Progenitor cell of endocrine pancreas (in vitro differentiated cells): ENCODE data around the gene PNPLA3. TPM values are rescaled to one million over a fixed set of nuclear protein-coding genes. Genes with fewer than 3 reads are reported as not detected.

Experiments used
- DNase-seq: peaks from one replicate; pipeline ENCODE4 v3.0.0; 2021; ENCODE audit warnings: low spot score; ENCODE audit not compliant: unreplicated experiment
- H3K27ac Mint-ChIP-seq: 2 replicates; pipeline ENCODE4 v1.8.0; 2021; ENCODE audit warnings: mild to moderate bottlenecking, moderate library complexity, mixed read lengths
- H3K27me3 Mint-ChIP-seq: 2 replicates; pipeline ENCODE4 v1.8.0; 2021; ENCODE audit warnings: mixed read lengths
- H3K36me3 Mint-ChIP-seq: 2 replicates; pipeline ENCODE4 v1.8.0; 2022; ENCODE audit warnings: mixed read lengths; ENCODE audit not compliant: insufficient read depth
- H3K4me1 Mint-ChIP-seq: 2 replicates; pipeline ENCODE4 v1.8.0; 2021; ENCODE audit warnings: low read depth, mixed read lengths
- H3K4me3 Mint-ChIP-seq: 2 replicates; pipeline ENCODE4 v1.8.0; 2021; ENCODE audit warnings: low read depth, mild to moderate bottlenecking, moderate library complexity, mixed read lengths
- H3K9me3 Mint-ChIP-seq: 2 replicates; pipeline ENCODE4 v1.8.0; 2021; ENCODE audit warnings: low read depth, mixed read lengths
- total RNA-seq: library from RNA; stranded (reverse); gene quantifications from 2 replicates; pipeline ENCODE4 v1.2.1, GENCODE V29; 2021
- TF ChIP-seq, protein P1 (sequence below): fragments of 200-600 bp; sonication (generic); IDR thresholded peaks from one replicate; pipeline ENCODE4 v1.5.0; 2021; ENCODE audit warnings: antibody characterized with exemption, mild to moderate bottlenecking; ENCODE audit not compliant: unreplicated experiment

Gene PNPLA3
- total RNA-seq, 1 donor from 2014 or later, result 11.4 TPM

DNA sequence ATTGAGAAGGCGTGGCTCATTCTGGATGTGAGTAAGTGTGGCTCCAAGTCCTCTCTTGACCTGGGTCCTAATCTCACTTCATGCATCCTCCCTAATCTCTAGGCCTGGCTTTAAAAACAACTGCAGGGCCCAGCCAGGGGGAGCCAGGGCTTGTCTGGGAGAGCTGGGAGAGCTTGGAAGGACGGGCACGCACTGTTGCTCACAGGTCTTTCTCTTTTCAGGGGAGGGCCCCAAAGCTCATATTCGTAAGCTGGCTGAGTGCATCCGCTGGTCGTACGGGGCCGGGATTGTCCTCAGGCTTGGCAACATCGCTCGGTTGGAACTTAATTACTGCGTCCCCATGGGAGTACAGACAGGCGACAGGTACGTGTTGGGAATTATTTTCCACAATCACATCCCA is 66.4 kb downstream of the PNPLA3 start:
- no peak for DNase-seq
- no peaks in the 10 kb centered on the region for H3K4me1 Mint-ChIP-seq
- H3K9me3 Mint-ChIP-seq, result no peaks in the 10 kb centered on the region
- H3K36me3 Mint-ChIP-seq, result peaks cover 22% of the 10 kb centered on the region
- no peaks in the 10 kb centered on the region for H3K27me3 Mint-ChIP-seq
- H3K27ac Mint-ChIP-seq, result no peak overlapping the region
- H3K4me3 Mint-ChIP-seq, result no peak overlapping the region
- TF ChIP-seq, protein P1, sequence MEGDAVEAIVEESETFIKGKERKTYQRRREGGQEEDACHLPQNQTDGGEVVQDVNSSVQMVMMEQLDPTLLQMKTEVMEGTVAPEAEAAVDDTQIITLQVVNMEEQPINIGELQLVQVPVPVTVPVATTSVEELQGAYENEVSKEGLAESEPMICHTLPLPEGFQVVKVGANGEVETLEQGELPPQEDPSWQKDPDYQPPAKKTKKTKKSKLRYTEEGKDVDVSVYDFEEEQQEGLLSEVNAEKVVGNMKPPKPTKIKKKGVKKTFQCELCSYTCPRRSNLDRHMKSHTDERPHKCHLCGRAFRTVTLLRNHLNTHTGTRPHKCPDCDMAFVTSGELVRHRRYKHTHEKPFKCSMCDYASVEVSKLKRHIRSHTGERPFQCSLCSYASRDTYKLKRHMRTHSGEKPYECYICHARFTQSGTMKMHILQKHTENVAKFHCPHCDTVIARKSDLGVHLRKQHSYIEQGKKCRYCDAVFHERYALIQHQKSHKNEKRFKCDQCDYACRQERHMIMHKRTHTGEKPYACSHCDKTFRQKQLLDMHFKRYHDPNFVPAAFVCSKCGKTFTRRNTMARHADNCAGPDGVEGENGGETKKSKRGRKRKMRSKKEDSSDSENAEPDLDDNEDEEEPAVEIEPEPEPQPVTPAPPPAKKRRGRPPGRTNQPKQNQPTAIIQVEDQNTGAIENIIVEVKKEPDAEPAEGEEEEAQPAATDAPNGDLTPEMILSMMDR, result no peak

DNA sequence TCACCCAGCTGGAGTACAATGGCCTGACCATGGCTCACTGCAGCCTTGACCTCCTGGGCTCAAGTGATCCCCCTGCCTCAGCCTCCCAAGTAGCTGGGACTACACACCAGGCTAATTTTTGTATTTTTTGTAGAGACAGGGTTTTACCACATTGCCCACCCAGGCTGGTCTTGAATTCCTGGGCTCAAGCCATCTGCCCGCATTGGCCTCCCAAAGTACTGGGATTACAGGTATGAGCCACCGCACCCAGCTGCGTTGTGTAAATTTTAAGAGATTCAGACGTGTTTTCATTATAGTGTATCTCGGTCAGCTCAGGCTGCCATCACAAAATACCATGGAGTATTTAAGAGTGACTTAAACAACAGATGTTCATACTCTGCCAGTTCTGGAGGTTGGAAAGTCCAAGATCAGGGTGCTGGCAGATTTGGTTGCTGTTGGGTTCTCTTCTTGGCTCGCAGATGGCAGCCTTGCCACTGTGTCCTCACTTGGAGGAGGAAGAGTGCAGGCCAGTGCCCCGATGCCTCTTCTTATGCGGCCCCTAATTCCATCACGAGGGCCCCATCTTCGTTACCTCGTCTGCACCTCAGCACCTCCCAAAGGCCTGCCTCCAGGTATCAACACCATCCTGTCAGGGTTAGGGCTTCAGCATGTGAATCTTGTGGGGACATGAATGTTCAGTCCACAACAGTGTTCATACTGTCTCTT is 67.9 kb downstream of the PNPLA3 start:
- Mint-ChIP-seq H3K27me3 (no peaks in the 10 kb centered on the region), H3K27ac (no peak overlapping the region), H3K9me3 (no peaks in the 10 kb centered on the region), H3K4me1 (no peaks in the 10 kb centered on the region), H3K4me3 (no peak overlapping the region), H3K36me3 (peaks cover 19% of the 10 kb centered on the region)
- DNase-seq, result no peak
- TF ChIP-seq, protein P1, result no peak

DNA sequence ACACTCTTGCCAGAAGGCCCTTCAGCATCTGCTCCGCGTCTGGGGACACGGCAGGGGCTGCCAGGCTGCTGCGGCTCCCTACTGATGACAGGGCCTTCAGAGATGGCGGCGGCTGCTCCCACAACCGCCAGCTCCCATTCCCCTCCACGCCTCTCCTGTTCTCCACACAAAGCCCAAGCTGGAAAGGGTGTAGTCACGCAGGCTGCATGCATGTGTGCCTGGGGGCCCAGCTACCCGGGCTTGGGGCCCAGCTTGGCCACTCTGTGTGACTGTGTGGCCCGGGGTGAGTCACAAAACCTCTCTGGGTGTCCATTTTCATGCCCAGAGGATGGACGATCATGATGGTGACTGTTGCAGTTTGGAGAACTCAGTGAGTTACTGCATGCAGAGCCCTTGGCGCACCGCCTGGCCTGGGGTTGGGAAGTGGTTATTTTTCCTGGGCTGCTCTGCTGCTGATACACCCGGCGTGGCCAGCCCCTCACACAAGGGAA is 68.8 kb downstream of the PNPLA3 start:
- no peak overlapping the region for H3K27ac Mint-ChIP-seq
- no peak for DNase-seq
- no peaks in the 10 kb centered on the region for H3K9me3 Mint-ChIP-seq
- no peaks in the 10 kb centered on the region for H3K4me1 Mint-ChIP-seq
- TF ChIP-seq, protein P1, result no peak
- no peak overlapping the region for H3K4me3 Mint-ChIP-seq
- H3K27me3 Mint-ChIP-seq, result no peaks in the 10 kb centered on the region
- peaks cover 24% of the 10 kb centered on the region for H3K36me3 Mint-ChIP-seq

DNA sequence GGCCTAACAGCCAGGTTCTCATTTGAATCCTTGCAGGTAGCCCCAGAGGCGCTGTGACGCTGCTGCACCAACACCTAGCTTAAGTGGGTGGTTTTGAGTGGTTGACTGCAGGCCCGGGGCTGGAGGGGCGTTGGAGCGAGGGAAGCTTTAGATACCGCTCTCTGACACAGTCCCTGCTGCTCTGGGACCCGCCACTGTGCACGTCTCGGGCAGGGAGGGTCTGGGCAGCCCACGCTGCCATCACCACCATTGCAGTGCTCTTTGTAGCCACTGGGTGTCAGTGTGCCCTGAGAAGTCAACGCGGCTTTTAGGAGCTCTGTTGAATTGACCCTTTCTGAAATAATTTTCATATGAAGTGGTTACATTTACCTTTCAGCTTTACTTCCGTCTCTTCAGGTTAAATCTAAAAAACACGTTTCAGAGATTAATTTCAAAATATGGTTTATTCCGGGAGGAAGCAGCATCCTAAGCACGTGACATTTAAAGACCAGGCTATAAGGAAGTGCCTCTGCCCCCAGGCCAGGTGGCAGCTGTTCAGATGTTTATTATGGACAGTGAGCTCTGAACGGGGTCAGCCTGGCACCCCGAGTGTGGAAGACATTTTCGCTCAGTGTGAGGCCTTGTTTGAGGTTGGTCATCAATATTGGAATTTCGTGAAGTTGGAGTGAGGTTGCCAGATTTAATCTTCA is 69.6 kb downstream of the PNPLA3 start:
- no peak overlapping the region for H3K4me3 Mint-ChIP-seq
- H3K36me3 Mint-ChIP-seq, result peaks cover 25% of the 10 kb centered on the region
- H3K4me1 Mint-ChIP-seq, result peaks cover 3% of the 10 kb centered on the region
- H3K27ac Mint-ChIP-seq, result no peak overlapping the region
- no peaks in the 10 kb centered on the region for H3K9me3 Mint-ChIP-seq
- peak; percentile 57 for DNase-seq
- H3K27me3 Mint-ChIP-seq, result no peaks in the 10 kb centered on the region
- TF ChIP-seq, protein P1, result peak; percentile 97

DNA sequence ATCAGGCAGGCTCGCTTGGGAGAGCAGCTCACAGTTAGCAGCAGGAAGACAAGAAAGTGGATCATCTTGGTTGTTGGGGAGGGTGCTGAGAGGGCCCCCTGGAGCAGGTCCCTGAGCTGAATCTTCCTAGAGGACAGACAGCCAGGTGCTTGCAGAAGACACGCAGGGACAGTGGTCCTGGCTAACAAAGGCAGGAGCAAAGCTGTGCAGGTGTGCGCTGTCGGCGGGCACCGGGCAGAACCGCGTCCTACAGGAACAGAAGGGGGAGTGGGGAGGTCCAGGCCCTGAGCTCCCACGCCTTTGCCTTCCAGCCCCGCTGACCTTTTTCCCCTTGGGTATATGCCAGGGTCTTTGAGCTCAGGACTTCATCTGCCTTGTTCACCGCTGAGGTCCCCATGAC is 70.4 kb downstream of the PNPLA3 start:
- Mint-ChIP-seq H3K36me3 (peaks cover 23% of the 10 kb centered on the region), H3K27me3 (no peaks in the 10 kb centered on the region), H3K27ac (no peak overlapping the region), H3K4me1 (peaks cover 11% of the 10 kb centered on the region), H3K9me3 (no peaks in the 10 kb centered on the region), H3K4me3 (no peak overlapping the region)
- DNase-seq, result no peak
- TF ChIP-seq, protein P1, result no peak
